ENCODE results near the gene MINDY4. TPM values are rescaled to one million over a fixed set of nuclear protein-coding genes. Genes with fewer than 3 reads are reported as not detected.

MINDY4 gene
- total RNA-seq (2014; rRNA removed; shearing (Covaris generic)): 1.4 and 2.0 TPM in 2 replicates

DNA sequence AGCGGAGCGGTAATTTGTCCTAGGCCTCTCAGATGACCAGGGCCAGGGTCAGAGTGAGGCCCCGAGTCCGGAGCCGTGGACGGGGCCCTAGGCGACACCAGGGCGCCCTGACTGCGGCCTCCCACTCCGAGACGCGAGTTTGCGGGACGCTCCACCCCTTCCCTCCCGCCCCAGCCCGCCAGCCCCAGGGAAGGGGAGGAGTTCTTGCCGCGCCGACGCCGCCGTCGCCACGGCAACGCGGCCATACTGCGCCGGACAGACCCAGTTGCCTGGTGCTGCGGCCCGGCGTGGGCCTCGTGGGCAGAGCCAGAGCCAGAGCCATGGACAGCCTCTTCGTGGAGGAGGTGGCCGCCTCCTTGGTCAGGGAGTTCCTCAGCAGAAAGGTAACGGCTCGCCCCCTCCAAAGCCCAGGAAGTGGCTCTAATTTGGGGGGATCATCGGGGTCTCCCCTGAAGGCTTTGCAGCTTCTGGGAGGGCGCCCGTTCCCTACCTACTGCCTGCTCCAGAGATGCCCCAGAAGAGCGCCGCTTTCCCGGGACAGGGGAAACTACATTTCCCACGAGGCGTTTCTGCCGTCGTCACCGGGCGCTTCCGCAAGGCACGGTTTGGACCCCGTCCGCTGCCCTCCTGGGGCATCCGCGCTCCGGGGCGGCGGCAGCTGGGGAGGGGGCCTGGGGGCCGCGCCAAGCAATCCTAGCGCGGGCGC, at the start of gene MINDY4:
MINDY4 (plus strand) TSS at position 244 of the 706 bp plus-strand sequence; CDS start at position 321, 77 bp downstream.
- DNase-seq: peak; percentile 97
- Histone ChIP-seq H3K36me3 (replicated peaks; ENCODE audit: control insufficient read depth, insufficient read depth, low read length) (no peaks in the 10 kb centered on the region), H3K27me3 (ENCODE audit: control insufficient read depth, insufficient read depth, low read length) (no peaks in the 10 kb centered on the region), H3K4me3 (ENCODE audit: insufficient read depth, low read depth, low read length) (peak within 1 kb of the TSS; percentile 68)

DNA sequence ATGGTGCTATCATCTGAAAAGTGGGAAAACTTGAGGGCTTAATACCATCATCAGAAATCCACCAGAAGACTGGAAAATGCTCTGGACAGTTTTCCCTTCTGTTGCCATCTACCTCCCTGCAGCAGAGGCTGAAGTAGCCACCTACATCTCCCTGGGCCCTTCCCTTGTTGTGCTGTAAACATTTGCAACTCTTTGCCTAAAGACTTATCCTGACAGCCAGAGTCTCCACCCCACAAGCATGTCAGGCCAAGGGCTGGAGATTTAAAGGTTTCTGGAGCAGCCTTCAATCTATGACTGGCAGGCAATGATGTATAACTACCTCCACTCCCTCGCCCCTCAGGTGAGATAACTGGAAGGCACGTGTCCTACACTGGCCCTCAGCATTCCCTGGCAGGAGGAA, 49.0 kb upstream of the MINDY4 start:
- no peak for DNase-seq
- Histone ChIP-seq H3K4me3 (ENCODE audit: insufficient read depth, low read depth, low read length) (no peak overlapping the region), H3K27me3 (ENCODE audit: control insufficient read depth, insufficient read depth, low read length) (no peaks in the 10 kb centered on the region), H3K36me3 (replicated peaks; ENCODE audit: control insufficient read depth, insufficient read depth, low read length) (no peaks in the 10 kb centered on the region)

DNA sequence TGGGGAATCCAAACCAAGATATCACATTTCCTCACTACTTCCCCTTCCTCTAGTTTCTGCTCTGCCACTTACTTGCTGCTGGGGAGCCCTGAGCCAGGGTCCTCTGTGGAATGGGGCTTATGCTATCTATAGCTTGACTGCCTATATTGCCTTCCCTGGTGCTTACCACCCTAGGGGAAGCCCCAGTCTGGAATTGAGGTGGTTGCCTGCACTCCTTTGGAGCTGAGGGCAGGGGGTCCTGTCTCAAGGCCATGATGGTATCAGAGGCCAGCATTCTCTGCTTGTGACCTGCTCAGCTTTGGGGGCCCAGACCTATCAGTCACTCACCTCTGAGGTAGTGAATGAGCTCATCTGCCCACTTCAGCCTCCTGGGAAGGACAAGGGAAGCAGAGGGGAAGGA, 48.5 kb upstream of the MINDY4 start:
- no peak for DNase-seq
- Histone ChIP-seq H3K36me3 (replicated peaks; ENCODE audit: control insufficient read depth, insufficient read depth, low read length) (no peaks in the 10 kb centered on the region), H3K27me3 (ENCODE audit: control insufficient read depth, insufficient read depth, low read length) (no peaks in the 10 kb centered on the region), H3K4me3 (ENCODE audit: insufficient read depth, low read depth, low read length) (no peak overlapping the region)

DNA sequence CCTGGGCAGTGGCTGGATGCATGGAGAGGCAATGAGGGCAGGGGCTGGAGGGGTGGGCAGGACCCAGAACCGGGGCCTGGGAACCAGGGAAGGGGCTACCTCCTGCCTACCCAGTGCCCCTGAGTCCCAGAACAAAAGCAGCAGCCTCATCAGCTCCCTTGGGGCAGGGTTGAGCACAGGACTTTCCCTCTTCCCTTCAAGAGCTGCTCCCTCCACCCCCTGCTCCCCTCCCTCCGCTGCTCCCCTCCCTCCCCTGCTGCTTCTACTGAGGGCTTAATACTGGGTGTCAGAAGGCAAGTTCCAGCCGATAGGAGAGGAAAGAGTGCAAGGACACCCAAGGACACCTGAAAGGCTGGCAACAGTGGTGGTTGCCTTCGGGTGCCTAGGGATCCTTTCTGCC, 47.4 kb upstream of the MINDY4 start:
- no peak for DNase-seq
- H3K4me3 ChIP-seq (ENCODE audit: insufficient read depth, low read depth, low read length): no peak overlapping the region
- H3K36me3 ChIP-seq (replicated peaks; ENCODE audit: control insufficient read depth, insufficient read depth, low read length): no peaks in the 10 kb centered on the region
- H3K27me3 ChIP-seq (ENCODE audit: control insufficient read depth, insufficient read depth, low read length): no peaks in the 10 kb centered on the region

DNA sequence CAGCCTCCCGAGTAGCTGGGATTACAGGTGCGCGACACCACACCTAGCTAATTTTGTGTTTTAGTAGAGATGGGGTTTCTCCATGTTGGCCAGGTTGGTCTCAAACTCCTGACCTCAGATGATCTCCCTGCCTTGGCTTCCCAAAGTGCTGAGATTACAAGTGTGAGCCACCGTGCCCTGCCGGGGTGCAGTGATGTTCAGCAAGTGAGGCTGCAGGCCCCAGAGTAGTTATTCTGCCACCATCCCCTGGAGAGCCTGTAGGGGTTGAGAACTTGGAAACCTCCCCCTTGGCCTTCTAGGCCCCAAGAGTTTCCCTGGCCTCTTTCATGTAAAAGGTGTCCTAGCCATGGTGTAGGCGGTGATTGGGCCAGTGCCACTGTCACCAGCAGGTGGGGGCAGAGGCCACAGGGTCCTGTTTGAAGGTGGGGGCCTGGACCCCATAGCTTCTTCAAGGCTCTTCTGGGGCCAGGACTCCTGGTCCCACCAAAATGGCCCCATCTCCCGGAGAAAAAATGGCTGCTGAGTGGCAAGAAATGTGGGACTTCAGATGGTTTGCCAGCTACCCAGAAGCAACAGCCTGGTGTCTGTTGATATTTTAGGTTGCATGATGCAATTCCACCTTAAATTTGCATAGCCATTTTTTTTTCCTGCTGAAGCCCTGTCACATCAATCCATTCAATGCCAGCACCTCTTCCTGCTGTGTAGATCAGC, 44.8 kb upstream of the MINDY4 start:
- Histone ChIP-seq H3K4me3 (ENCODE audit: insufficient read depth, low read depth, low read length) (no peak overlapping the region), H3K27me3 (ENCODE audit: control insufficient read depth, insufficient read depth, low read length) (no peaks in the 10 kb centered on the region), H3K36me3 (replicated peaks; ENCODE audit: control insufficient read depth, insufficient read depth, low read length) (no peaks in the 10 kb centered on the region)
- DNase-seq: no peak

DNA sequence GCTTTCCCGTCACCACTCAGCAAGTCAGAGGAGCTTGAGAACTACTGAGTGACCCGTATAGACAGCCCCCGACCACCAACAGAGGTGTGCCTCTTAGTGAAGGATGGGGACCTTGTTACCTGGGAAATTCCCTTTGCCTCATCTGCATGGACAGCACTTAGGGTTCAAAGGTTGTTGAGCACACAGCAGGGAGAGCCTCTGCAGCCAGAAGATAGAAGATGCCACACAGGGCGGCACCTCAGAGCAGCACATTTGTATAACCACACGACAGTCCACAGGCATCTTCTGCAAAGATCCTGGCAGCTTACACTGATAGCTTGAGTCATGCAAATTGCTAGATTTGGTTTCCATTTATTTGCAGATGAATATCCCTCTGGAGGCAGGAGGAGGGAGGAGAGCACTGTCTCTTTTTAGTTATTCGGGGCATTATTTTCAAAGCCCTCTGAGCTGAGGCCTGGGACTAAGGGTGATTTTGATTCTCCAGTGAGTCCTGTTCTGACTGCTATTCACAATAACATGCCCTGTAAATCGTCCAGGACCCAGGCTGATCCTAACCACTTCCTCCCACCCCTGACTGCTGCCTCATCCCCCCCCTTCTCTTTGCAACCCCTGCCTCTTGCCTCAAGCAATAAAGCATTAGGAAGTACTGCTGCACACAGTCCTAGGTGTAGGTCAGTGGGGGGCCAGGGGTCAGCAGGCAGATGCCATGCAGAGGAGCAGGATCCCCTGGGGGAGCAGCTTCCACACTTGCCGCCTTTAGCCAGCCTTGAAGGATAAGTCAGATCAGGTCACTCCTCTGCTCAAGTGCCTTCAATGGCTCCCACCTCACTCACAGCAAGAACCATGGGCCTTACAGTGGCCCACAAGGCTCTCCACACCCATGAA, 43.9 kb upstream of the MINDY4 start:
- Histone ChIP-seq H3K27me3 (ENCODE audit: control insufficient read depth, insufficient read depth, low read length) (no peaks in the 10 kb centered on the region), H3K4me3 (ENCODE audit: insufficient read depth, low read depth, low read length) (no peak overlapping the region), H3K36me3 (replicated peaks; ENCODE audit: control insufficient read depth, insufficient read depth, low read length) (no peaks in the 10 kb centered on the region)
- DNase-seq: peak; percentile 65

DNA sequence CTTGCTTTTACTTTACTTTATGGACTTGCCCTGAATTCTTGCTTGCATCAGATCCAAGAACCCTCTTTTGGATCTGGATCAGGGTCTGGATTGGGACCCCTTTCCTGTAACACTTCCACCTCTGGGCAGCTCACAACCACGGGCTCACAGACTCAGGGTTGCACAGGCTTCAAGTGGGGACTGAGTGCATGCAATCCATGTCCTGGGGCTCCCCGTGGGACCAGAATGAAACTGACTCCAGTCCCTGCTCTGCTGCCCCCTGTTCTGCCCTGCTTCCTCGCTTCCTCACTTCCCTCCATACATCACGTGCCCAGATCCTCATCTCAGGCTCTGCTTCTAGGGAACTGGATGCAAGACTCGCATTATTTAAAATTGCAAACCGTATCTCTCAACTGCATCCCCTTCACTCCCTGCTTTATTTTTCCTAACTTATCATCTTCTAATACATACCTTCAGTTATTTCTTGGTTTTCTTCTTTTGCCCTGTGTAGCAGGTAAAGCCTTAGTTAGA, 42.6 kb upstream of the MINDY4 start:
- Histone ChIP-seq H3K4me3 (ENCODE audit: insufficient read depth, low read depth, low read length) (no peak overlapping the region), H3K27me3 (ENCODE audit: control insufficient read depth, insufficient read depth, low read length) (no peaks in the 10 kb centered on the region), H3K36me3 (replicated peaks; ENCODE audit: control insufficient read depth, insufficient read depth, low read length) (no peaks in the 10 kb centered on the region)
- DNase-seq: no peak

DNA sequence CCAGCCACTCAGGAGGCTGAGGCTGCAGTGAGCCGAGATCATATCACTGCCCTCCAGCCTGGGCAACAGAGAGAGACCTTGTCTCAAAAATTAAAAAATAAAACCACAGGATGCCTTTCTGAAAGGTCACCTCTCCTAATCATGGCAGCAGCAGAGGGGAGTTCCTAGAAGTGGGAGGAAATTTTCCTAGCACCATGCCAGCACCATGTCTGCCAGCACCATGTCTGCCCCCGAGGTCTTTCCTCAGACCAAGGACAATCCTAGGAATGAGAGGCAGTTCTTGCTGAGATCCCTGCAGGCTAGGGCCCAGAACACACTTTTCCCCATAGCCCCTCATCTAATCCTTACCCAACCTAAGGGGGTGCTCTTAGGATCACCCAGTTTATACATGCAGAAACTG, 41.6 kb upstream of the MINDY4 start:
- no peaks in the 10 kb centered on the region for H3K27me3 ChIP-seq (ENCODE audit: control insufficient read depth, insufficient read depth, low read length)
- no peak overlapping the region for H3K4me3 ChIP-seq (ENCODE audit: insufficient read depth, low read depth, low read length)
- no peaks in the 10 kb centered on the region for H3K36me3 ChIP-seq (replicated peaks; ENCODE audit: control insufficient read depth, insufficient read depth, low read length)
- no peak for DNase-seq

DNA sequence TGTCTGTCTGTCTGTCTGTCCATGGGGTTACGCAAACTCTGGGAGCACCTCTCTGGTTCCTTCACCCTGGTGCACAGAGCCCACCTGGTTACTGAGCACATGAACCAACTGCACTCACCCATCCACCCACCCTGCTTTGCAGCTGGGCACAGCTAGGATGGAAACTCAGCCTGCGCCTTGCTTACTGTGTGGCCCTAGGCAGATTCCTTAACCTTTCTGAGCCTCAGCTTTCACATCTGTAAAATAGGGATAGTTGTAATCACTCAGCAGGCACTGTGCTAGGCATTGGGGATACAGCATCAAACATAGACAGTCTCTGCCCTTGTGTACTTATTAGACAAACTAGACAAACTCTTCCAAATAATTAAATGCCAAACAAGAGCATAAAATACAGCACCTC, 41.1 kb upstream of the MINDY4 start:
- no peak overlapping the region for H3K4me3 ChIP-seq (ENCODE audit: insufficient read depth, low read depth, low read length)
- no peaks in the 10 kb centered on the region for H3K36me3 ChIP-seq (replicated peaks; ENCODE audit: control insufficient read depth, insufficient read depth, low read length)
- no peaks in the 10 kb centered on the region for H3K27me3 ChIP-seq (ENCODE audit: control insufficient read depth, insufficient read depth, low read length)
- no peak for DNase-seq

DNA sequence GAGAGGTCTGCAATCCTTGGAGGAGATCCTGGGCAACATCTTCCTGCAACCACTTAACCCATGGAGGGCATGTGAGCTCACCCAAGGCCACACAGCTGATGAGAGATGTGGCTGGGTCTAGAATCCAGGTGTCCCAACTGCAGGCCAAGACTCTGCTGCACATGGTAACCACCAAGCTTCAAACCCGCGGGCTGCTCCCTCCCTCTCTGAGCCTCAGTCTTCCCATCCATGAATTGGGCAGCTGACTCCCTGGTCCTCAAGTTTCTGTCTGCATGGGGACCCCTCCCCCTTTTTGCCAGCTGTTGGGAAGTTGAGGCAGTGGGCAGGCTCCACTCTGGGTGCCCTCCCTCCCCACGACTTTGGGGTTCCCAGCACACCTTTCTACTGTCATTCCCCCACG, 40.2 kb upstream of the MINDY4 start:
- Histone ChIP-seq H3K4me3 (ENCODE audit: insufficient read depth, low read depth, low read length) (no peak overlapping the region), H3K36me3 (replicated peaks; ENCODE audit: control insufficient read depth, insufficient read depth, low read length) (no peaks in the 10 kb centered on the region), H3K27me3 (ENCODE audit: control insufficient read depth, insufficient read depth, low read length) (no peaks in the 10 kb centered on the region)
- DNase-seq: no peak

DNA sequence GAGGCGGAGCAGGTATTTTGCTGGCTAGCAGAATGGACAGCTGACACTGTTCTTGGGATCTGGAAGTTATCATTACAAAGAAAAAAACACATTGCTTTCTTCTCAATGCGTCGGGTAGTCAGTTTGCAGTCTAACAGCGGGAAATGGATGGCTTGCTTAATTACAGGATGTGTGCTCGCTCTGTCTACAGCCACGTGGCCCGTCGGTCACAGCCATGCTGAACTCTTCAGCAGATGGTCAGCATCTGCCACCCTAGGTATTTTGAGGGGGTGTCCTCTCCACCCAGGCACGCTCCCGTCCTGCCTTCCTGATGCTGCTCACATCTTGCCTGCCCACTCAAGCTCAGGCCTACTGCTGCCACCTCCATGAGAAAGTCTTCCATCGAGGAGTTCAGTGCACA, 39.6 kb upstream of the MINDY4 start:
- DNase-seq: no peak
- H3K36me3 ChIP-seq (replicated peaks; ENCODE audit: control insufficient read depth, insufficient read depth, low read length): no peaks in the 10 kb centered on the region
- no peak overlapping the region for H3K4me3 ChIP-seq (ENCODE audit: insufficient read depth, low read depth, low read length)
- no peaks in the 10 kb centered on the region for H3K27me3 ChIP-seq (ENCODE audit: control insufficient read depth, insufficient read depth, low read length)

DNA sequence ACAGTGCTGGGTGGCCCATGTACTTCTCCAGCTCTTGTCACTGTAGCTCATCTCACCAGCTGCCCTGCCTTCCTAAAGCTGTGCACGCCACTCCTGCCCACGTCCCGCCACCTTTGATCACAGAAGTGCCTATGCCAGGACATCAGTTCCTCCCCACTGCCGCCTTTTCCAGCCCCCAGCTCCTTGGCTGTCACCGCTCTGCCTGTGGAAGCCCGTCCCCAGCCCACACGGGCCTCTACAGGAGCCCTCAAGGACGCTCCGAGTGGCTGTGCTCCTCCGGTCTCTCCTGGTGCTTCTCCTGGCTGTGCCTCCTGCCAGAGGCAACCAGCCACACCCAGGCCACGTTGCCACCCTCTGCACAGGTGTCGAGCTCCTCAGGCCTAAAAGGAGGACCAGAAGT, 38.6 kb upstream of the MINDY4 start:
- no peak overlapping the region for H3K4me3 ChIP-seq (ENCODE audit: insufficient read depth, low read depth, low read length)
- no peak for DNase-seq
- no peaks in the 10 kb centered on the region for H3K36me3 ChIP-seq (replicated peaks; ENCODE audit: control insufficient read depth, insufficient read depth, low read length)
- H3K27me3 ChIP-seq (ENCODE audit: control insufficient read depth, insufficient read depth, low read length): no peaks in the 10 kb centered on the region

DNA sequence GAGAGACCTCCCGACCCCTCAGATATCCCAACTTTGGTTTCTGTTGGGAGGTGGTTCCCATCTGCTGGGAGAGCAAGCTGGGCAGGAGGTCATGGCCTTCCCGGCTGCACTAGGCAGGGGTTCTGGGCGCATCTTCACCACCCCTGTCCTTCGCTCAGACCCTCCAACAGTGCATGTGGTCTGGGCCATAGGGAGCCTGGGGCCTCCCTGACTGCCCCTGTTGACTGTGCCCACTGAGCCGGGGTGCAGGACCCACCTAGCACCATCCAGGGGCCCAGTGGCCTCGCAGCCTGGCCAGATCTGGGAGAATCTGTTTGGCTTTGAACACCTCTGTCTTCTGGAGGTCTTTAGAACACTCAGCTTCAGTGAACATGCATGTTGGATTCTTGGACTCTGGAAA, 38.0 kb upstream of the MINDY4 start:
- Histone ChIP-seq H3K36me3 (replicated peaks; ENCODE audit: control insufficient read depth, insufficient read depth, low read length) (no peaks in the 10 kb centered on the region), H3K4me3 (ENCODE audit: insufficient read depth, low read depth, low read length) (no peak overlapping the region), H3K27me3 (ENCODE audit: control insufficient read depth, insufficient read depth, low read length) (no peaks in the 10 kb centered on the region)
- DNase-seq: no peak

DNA sequence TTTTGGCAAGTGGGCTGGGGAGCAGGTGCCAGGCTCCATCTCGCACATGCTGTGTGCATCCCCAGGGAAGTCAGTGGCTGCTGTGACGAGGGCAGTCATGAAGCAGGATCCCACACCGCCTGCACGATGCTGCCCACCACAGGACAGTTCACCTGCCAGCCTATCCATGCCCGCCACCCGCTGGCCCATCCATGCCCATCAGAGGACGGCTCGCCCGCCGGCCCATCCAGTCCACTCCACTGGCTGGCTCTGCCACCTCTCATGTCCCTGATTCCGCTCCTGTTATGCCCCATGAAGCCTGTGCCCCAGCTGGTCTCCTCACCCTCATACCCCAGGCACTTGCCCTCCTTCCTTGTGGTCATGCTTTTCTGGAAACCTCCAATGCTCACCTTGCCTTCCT, 37.5 kb upstream of the MINDY4 start:
- no peak for DNase-seq
- no peak overlapping the region for H3K4me3 ChIP-seq (ENCODE audit: insufficient read depth, low read depth, low read length)

More for the DNA sequence above, 37.5 kb upstream of the MINDY4 start:
- Histone ChIP-seq H3K27me3 (ENCODE audit: control insufficient read depth, insufficient read depth, low read length) (no peaks in the 10 kb centered on the region), H3K36me3 (replicated peaks; ENCODE audit: control insufficient read depth, insufficient read depth, low read length) (no peaks in the 10 kb centered on the region)

Measured in H7 (cell line).